GM18526 (cell line): Measurements from ENCODE around the gene BANP.

Source experiments
- POLR2A ChIP-seq: IDR thresholded peaks from 3 replicates; pipeline ENCODE4 v1.6.1; 2011; ENCODE audit not compliant: insufficient read length; ENCODE audit errors: extremely low read depth

Gene BANP

DNA sequence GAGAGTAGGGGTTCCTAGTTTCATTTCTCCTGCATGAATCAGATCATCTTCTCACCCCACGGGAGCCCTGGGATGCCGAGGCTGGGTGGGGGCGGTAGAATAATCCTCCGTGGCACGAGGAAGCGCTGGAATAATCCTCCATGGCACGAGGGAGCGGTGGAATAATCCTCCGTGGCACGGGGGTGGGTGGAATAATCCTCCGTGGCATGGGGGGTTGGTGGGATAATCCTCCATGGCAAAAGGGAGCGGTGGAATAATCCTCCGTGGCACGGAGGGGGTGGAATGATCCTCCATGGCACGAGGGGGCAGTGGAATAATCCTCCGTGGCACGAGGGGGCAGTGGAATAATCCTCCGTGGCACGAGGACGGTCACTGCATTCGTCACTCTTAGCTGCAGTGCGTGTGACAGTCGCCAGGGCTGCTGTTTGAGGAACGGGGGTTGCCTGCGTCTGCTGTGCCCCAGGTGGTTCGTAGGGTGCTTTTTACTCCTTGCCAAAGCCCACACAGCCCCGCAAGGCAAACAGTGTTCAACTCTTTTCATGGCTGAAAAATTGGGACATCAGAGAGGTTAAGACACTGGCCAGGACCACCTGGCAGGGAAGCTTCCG is 152.5 kb downstream of the BANP start:
- no peak for TF ChIP-seq POLR2A

- TF ChIP-seq POLR2A = no peak
These were observed 157.5 kb downstream of the BANP start for GRCh38 chr16:88108762-88109161.

- TF ChIP-seq POLR2A = no peak
These were observed 162.4 kb downstream of the BANP start for GRCh38 chr16:88113545-88114045.

GRCh38 chr16:88116121-88116520 is 164.9 kb downstream of the BANP start:
- TF ChIP-seq POLR2A = no peak

DNA sequence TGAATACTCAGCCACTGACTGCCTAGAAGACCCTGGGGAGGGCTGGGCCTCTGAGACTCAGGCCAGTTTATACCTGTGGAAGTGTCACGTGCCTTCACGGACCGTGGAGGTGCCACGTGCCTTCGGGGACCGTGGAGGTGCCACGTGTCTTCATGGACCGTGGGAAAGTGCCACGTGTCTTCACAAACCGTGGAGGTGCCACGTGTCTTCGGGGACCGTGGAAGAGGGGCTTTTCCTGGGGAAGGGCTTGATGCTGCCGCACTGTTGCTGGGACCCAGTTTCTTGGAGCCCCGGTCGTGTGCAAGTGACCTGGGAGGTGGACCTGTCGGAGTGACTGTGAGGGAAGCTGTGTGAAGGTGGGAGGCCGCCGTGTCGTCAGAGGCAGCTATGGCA is 166.2 kb downstream of the BANP start:
- TF ChIP-seq POLR2A = no peak

DNA sequence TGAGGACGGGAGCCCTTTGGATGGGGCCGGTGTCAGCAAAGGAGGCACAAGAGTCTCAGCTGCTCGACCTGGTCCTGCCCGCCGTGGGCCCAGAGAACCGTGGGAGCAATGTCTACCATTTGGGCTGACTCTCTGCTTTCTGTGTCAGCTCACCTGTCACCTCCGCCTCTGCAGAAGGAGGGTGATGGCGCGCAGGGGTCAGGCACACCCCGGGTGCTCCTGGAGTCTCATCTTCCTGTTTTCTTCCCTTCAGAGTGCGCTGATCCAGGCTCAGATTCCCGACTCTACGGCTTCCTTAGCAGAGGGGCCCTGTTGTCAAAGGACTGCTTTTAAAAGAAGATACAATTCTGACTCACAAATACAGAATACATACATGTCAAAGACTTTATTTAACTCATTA is 167.1 kb downstream of the BANP start:
- TF ChIP-seq POLR2A = no peak

GRCh38 chr16:88120812-88121211 is 169.6 kb downstream of the BANP start:
- no peak for TF ChIP-seq POLR2A

- TF ChIP-seq POLR2A = no peak
These were observed 170.8 kb downstream of the BANP start for GRCh38 chr16:88121886-88122580.
